GM18867 (cell line): Measurements from ENCODE around the gene USE1.
A peak's percentile ranks its signal among the peaks of the same experiment; 100 is the strongest.

Experiments
- ATAC-seq: cut with Tn5 transposase; IDR thresholded peaks from one replicate; pipeline ENCODE4 v1.9.1; 2021; ENCODE audit warnings: mild to moderate bottlenecking, moderate library complexity; ENCODE audit not compliant: unreplicated experiment

Gene USE1

DNA sequence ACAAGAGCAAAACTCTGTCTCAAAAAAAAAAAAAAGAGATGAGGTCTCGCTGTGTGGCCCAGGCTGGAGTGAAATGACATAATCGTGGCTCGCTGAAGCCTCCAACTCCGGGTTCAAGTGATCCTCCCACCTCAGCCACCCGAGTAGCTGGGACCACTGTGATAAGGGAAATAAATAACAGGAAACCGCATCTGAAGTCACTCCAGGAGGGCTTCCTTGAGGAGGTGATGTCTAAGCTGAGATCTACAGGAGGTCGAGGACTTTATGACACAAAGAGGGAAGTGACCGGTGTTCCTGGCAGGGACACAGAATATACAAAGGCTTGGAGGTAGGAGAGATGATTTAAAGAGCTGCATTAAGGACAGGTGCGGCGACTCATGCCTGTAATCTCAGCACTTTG is 39.5 kb downstream of the USE1 start:
- ATAC-seq = no peak

DNA sequence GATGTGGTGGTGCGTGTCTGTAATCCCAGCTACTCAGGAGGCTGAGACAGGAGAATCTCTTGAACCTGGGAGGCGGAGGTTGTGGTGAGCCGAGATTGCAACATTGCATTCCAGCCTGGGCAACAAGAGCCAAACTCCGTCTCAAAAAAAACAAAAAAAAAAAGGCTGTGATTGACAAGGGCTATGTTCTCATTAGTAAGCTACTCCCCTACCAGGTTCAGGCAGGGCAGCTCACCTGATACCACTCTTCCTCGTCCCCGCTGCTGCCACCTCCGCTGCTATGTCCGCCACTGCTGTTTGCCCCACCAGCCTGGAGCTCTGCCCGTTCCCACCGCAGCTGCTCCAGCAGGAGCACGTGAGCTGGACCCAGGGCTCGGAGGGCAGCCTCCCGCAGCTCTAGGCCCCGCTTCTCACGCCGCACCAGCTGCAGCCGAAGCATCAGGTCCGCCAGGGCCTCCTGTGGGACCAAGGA is 40.0 kb downstream of the USE1 start:
- ATAC-seq = no peak

DNA sequence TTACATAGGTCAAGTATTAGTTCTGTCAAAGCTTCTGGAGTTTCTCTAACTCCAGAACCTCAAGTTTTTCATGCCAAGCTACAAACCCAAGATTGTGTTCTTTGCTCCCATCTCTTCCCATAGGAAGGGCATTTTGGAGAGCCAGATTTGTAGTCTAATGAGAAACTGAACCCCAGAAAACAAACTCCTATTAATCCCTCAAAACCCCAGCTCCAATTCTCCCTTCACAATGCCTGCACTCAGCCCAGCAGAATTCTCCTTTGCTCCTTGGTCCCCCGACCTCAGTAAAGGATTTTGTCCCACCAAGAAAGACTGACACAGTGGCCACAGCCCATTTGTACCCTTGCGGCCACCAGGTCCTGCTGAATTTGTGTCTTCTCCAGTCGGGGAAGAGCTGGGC is 41.0 kb downstream of the USE1 start:
- no peak for ATAC-seq

DNA sequence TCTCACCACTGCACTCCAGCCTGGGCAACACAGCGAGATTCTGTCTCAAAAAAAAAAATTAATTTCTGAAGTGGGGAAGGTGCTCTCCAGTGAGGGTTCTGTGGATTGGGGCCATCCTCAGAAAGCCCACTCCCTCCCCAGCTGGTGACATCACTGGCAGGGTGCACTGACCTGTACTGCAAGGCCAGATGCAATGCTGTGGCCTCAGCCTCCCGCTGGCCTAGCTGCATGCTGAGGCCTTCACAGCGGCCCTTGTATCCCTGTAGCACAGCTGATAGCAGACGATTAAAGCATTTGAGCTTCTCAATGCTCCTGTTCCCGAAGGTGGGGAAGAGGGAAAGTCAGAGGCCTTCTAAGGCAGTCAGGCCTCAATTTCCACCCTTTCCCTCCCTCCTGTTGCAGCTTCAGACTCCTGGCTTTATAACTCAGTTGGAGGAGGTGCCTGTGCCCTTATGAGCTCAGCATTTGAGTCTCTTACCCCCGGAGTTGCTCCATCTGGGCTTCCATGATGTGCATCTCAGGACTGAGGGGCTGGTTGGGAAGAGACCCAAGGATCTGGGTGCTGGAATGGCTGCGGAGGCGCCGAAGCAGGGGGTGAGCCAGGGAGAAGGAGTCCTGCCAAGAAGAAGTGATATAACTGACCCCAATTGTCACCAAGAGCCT is 44.1 kb downstream of the USE1 start:
- no peak for ATAC-seq

DNA sequence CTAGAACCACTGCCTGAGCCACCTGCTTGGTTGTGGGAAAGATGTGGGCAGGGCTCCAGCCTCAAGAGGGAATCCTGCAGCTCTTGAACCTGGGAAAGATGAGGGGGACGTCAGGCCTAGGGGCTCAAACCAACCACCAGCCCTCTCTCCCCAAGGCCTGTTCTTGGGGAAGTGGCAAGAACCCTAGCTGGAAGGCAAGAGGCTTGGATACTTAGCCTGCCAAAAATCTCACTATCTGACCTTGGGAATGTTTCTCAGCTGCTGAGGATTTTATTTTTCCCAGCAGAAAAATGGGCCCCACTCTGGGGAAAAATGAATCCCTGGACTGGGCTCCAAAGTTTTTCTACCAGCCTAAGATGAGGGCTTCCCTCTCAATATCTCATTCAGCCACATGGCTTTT is 44.8 kb downstream of the USE1 start:
- no peak for ATAC-seq

DNA sequence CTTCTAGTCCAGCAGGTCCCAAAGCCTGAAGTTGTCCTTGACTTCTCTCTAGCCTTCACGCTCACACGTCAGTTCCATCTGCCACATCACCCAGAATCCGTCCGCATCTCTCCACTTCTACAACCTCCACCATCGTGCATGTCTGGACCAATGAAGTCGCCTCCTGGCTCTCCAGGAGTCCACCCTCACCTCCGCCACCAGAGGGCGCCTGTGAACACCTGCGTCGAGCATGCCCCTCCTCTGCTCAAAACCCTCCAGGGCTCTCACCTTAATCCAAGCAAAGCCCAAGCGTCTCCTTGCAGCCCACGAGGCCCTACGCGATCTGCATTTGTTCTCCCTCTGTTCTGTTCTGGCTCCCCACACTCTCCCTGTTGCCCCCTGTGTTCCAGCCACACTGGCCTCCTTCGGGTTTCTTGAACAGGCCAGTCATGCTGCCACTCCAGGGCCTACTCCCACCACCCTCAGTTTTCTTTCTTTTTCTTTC is 45.7 kb downstream of the USE1 start:
- ATAC-seq = peak; percentile 73

DNA sequence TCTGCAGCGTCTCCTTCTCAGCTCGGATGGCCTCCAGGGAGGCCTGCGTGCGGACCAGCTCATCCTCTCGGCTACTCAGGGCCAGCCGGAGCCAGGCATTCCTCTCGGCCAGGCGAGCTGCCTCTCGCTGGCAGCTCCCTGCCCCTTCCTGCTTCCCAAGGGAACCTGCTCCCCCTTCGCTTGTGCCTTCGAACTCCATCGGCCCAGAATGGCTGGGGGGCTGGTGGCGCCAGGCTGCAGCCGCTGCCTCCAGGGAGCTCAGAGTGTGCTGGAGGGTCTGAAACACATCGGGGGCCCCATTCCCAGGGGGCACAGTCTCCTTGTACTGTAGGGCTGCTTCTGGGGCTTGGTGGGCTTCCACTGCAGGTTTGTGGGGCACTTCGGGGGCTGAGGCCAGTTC is 47.4 kb downstream of the USE1 start:
- ATAC-seq = no peak

DNA sequence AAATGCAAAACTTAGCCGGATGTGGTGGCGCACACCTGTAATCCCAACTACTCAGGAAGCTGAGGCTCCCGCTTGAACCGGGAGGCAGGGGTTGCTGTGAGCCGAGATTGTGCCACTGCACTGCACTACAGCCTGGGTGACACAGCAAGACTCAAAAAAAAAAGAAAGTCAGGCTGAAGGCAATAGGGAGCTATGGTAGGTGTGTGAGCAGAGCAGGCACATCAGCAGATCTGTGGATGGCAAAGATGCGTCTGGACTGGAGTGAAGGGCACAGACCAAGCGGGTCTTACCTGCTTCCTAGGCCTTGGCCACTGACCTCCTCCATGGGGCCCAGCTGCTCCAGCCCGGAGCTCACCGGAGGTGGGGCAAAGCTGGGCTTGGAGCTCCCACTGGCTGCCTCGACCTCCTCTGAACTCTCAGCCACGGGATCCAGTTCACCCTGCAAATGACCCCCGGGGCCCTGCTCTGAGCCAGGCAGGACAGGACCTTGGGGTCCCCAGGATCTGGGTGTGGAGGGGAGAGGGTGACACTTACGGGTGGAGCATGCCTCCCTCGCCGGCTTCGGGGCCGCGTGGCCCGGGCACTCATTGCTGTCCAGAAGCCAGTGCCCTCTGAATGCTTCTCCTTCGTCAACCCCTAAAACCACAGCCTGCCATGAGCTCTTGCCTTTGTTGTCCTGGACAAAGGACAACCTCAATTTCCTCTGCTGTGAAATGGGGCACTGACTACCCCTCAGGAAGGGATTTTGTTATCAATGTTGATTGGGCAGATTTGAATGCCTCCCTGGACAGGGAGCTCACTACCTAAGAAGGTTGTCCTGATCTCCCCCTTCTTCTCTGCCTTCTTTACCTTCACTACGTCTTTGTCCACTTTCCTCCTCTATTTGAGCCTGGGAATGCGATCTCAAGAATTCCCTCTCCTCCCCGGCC is 48.8 kb downstream of the USE1 start:
- ATAC-seq = no peak

DNA sequence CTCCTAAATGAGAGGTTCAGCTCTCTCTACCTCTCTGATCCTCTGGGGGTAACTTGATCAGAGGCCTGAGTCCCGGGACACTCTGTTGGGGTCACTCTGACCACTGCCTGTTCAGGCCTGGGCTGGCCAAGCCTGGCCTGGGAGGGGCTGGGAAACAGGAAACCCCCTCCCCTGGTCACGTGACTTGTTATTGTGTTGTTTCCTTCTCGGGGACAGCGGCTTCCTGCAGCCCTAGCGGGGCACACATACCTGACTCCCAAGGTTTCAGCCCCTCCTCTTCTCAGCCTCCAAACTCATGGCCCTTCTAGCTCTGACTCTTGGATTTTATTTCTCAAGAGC is 49.5 kb downstream of the USE1 start, which contains the start of gene USHBP1:
Gene USHBP1, minus strand, starts transcription at position 105 of the 339 bp plus-strand sequence. CDS start 446 bp downstream, outside the sequence.
- ATAC-seq = no peak

DNA sequence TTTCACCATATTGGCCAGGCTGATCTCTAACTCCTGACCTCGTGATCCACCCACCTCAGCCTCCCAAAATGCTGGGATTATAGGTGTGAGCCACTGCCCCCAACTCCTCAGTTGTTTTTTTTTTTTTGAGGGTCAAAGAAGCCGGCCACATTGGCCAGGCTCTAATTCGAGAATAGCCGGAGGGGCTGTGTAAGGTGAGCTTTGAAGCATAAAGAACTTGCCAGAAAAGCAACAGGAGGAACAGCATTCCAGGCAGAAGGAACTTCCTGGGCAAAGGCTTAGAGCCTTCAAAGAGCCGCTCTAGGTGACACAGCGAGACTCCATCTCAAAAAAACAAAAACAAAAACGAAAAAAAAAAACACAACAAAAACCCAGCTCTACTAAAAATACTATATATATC is 50.9 kb downstream of the USE1 start:
- ATAC-seq = no peak

DNA sequence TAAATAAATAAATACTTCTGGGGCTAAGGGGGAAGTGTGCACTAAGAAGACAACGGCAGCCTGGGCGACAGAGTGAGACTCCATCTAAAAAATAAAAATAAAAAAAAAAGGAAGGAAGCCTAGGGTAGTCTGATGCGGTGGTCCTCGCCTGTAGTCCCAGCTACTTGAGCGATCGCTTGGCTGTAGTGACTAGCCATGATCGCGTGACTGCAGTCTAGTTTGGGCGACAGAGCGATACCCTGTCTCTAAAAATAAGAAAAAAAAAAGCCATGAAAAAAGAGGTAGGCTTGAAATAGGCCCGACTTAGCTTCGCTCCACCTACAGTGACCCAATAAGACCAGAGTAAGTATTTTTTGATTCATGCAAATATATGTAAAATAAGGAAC is 51.4 kb downstream of the USE1 start:
- no peak for ATAC-seq

DNA sequence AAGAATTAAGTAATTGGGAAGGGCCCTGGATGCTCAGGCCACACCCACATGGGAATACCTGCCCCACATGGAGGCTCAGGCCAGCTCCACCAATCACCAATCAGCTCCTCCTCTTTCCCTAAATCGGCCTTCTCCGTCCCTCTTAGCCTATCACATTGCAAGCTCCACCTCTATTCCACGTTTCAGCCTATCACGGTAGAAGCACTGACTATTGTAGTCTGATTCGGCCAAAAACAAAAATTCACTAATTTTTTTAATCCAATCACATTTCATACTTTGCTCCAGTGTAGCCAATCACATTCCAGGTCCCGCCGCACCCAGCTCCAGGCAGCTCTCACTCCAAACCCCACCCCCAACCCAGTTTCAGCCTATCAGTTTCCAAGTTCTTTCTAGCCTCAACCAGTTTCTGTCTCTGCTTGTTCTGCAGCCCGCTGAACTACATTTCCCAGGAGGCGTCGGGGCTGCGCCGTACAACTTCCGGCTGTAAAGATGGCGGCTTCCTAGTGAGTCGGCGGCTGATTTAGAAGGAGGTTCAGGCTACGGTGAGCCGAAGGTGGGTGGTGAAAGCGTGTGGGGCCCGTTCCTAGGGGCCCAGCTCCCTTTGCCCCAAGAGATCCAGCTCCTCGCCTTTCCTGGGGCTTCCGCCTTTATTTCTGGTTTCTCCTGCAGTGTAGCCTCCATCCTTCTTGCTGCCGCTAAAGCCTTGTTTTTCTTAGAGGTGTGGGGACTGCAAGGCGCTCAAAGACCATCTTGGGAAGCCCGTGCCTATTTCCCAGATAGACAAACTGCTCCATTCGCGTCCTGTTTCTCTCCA is 52.0 kb downstream of the USE1 start, which contains the start of gene BABAM1:
Gene BABAM1, plus strand, starts transcription at position 469 of the 814 bp plus-strand sequence. CDS start 1,364 bp downstream, outside the sequence.
- ATAC-seq = peak; percentile 90

DNA sequence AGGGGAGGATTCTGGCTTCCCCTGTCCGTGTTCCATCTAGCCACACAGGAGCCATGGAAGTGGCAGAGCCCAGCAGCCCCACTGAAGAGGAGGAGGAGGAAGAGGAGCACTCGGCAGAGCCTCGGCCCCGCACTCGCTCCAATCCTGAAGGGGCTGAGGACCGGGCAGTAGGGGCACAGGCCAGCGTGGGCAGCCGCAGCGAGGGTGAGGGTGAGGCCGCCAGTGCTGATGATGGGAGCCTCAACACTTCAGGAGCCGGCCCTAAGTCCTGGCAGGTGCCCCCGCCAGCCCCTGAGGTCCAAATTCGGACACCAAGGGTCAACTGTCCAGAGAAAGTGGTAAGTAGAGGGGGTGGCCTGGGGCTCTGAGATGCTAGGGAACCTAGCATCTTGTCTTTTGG is 53.6 kb downstream of the USE1 start:
- ATAC-seq = no peak
